ENCODE measurements around the gene CCNY. TPM values are rescaled to one million over a fixed set of nuclear protein-coding genes. Genes with fewer than 3 reads are reported as not detected.

The CCNY gene
- total and polyA plus RNA-seq, 2 donors (not counting 1 experiment from before 2014, with no cell fraction given), result 34.1 to 64.9 TPM

- Mint-ChIP-seq H3K4me3 (no peak overlapping the region), H3K27me3 (no peaks in the 10 kb centered on the region), H3K27ac (no peak overlapping the region), H3K9me3 (ENCODE audit: insufficient read depth) (no peaks in the 10 kb centered on the region), H3K4me1 (peaks cover 45% of the 10 kb centered on the region)
- no peak overlapping the region for H3K27ac ChIP-seq (ENCODE audit: low read length in 2 of 2)
- no peak overlapping the region for H2AFZ ChIP-seq (ENCODE audit: insufficient read depth, low read depth, low read length, poor library complexity, severe bottlenecking)
- no peak for TF ChIP-seq EZH2 (IDR thresholded peaks at IDR 0.05; ENCODE audit: borderline replicate concordance, insufficient read depth, low read depth, low read length, poor library complexity, severe bottlenecking)
- TF ChIP-seq CTCF (IDR thresholded peaks at IDR 0.05), result no peak
- H4K20me1 ChIP-seq (ENCODE audit: control insufficient read depth, insufficient read depth, low read length, poor library complexity, severe bottlenecking), result no peaks in the 10 kb centered on the region
- ATAC-seq (ENCODE audit: low read depth) (no peak), DNase-seq (no peak)
- H3K9ac ChIP-seq (ENCODE audit: low read length), result no peak overlapping the region
- peaks cover 73% of the 10 kb centered on the region for H3K79me2 ChIP-seq (ENCODE audit: control insufficient read depth, insufficient read depth, low read length)
- peaks cover 3 to 8% of the 10 kb centered on the region in 2 experiments for H3K36me3 ChIP-seq (replicated peaks in 1 of 2; ENCODE audit: control extremely low read depth in 1 of 2, control insufficient read depth in 1 of 2, extremely low read depth in 1 of 2, insufficient read depth in 2 of 2, low read length in 1 of 2)
- intact Hi-C loops (cut with micrococcal nuclease), result loop anchor here (10.0 kb wide), 2 partner anchors 48 to 88 kb away; no protein-coding TSS in a partner anchor
- H3K4me1 ChIP-seq (ENCODE audit: control insufficient read depth in 2 of 2, insufficient read depth in 2 of 2, low read length in 2 of 2), result peaks cover 28 to 35% of the 10 kb centered on the region in 2 donors
- CTCF ChIA-PET, result no interaction called here
- POLR2A ChIA-PET, result no interaction called here
- H3K4me2 ChIP-seq (replicated peaks; ENCODE audit: low read depth, low read length, poor library complexity, severe bottlenecking), result no peak overlapping the region
- no peaks in the 10 kb centered on the region for H3K9me3 ChIP-seq (ENCODE audit: control extremely low read depth in 1 of 3, control insufficient read depth in 2 of 3, insufficient read depth in 1 of 3, low read length in 2 of 3)
- no peak overlapping the region for H3K4me3 ChIP-seq (ENCODE audit: control extremely low read depth in 1 of 5, extremely low read depth in 1 of 5, insufficient read depth in 1 of 5, low read depth in 2 of 5, low read length in 4 of 5)
- H3K27me3 ChIP-seq (replicated peaks in 1 of 4; ENCODE audit: control extremely low read depth in 1 of 4, control insufficient read depth in 3 of 4, insufficient read depth in 4 of 4, low read length in 3 of 4), result no peaks in the 10 kb centered on the region
- WGBS (ENCODE audit: insufficient coverage), result no CpG with 5 or more reads among the region's 4 CpGs
Measured at GRCh38 chr10:35502692-35503091, 166.4 kb downstream of the CCNY start.

GRCh38 chr10:35503578-35503977 lies 167.3 kb downstream of the CCNY start:
- DNase-seq, result no peak
- peaks cover 7% of the 10 kb centered on the region for H4K20me1 ChIP-seq (ENCODE audit: control insufficient read depth, insufficient read depth, low read length, poor library complexity, severe bottlenecking)
- no peaks in the 10 kb centered on the region for H3K27me3 ChIP-seq (replicated peaks in 1 of 4; ENCODE audit: control extremely low read depth in 1 of 4, control insufficient read depth in 3 of 4, insufficient read depth in 4 of 4, low read length in 3 of 4)
- peaks cover 28 to 31% of the 10 kb centered on the region in 2 donors for H3K4me1 ChIP-seq (ENCODE audit: control insufficient read depth in 2 of 2, insufficient read depth in 2 of 2, low read length in 2 of 2)
- peaks cover 77% of the 10 kb centered on the region for H3K79me2 ChIP-seq (ENCODE audit: control insufficient read depth, insufficient read depth, low read length)
- H3K4me2 ChIP-seq (replicated peaks; ENCODE audit: low read depth, low read length, poor library complexity, severe bottlenecking), result no peak overlapping the region
- H3K27ac Mint-ChIP-seq, result no peak overlapping the region
- no peak overlapping the region for H3K27ac ChIP-seq (ENCODE audit: low read length in 2 of 2)
- ChIA-PET POLR2A (no interaction called here), CTCF (no interaction called here)
- no peak overlapping the region for H3K4me3 Mint-ChIP-seq
- no peaks in the 10 kb centered on the region for H3K9me3 ChIP-seq (ENCODE audit: control extremely low read depth in 1 of 3, control insufficient read depth in 2 of 3, insufficient read depth in 1 of 3, low read length in 2 of 3)
- intact Hi-C loops (cut with micrococcal nuclease), result loop anchor here (10.0 kb wide), 2 partner anchors 49 to 89 kb away; no protein-coding TSS in a partner anchor
- no peak overlapping the region for H3K4me3 ChIP-seq (ENCODE audit: control extremely low read depth in 1 of 5, extremely low read depth in 1 of 5, insufficient read depth in 1 of 5, low read depth in 2 of 5, low read length in 4 of 5)
- no peak overlapping the region for H3K9ac ChIP-seq (ENCODE audit: low read length)
- H2AFZ ChIP-seq (ENCODE audit: insufficient read depth, low read depth, low read length, poor library complexity, severe bottlenecking), result no peak overlapping the region
- WGBS (ENCODE audit: insufficient coverage), result 95% methylated on average over 2 of the region's 5 CpGs
- TF ChIP-seq EZH2 (IDR thresholded peaks at IDR 0.05; ENCODE audit: borderline replicate concordance, insufficient read depth, low read depth, low read length, poor library complexity, severe bottlenecking), result no peak
- no peaks in the 10 kb centered on the region for H3K27me3 Mint-ChIP-seq
- H3K4me1 Mint-ChIP-seq, result peaks cover 44% of the 10 kb centered on the region
- no peak for ATAC-seq (ENCODE audit: low read depth)
- H3K36me3 ChIP-seq (replicated peaks in 1 of 2; ENCODE audit: control extremely low read depth in 1 of 2, control insufficient read depth in 1 of 2, extremely low read depth in 1 of 2, insufficient read depth in 2 of 2, low read length in 1 of 2), result peaks cover 3 to 8% of the 10 kb centered on the region in 2 experiments
- no peaks in the 10 kb centered on the region for H3K9me3 Mint-ChIP-seq (ENCODE audit: insufficient read depth)
